ENCODE data around the gene CTRB1. TPM values are rescaled to one million over a fixed set of nuclear protein-coding genes. Genes with fewer than 3 reads are reported as not detected.

CTRB1 gene
- total RNA-seq, 4 donors from 2014 or later: not detected

GRCh38 chr16:75252049-75252864 is 33.5 kb downstream of the CTRB1 start:
- Histone ChIP-seq H3K4me3 (peak overlapping the region in 3 of 4 donors; percentile 44 to 88 (median 77)), H3K9me3 (no peaks in the 10 kb centered on the region), H3K27ac (peak overlapping the region; percentile 18 to 97 (median 76)), H3K4me1 (peaks cover 7 to 66% (median 10%) of the 10 kb centered on the region in 4 donors), H3K27me3 (no peaks in the 10 kb centered on the region), H3K36me3 (peaks cover 0 to 4% (median 0%) of the 10 kb centered on the region in 3 donors)
- no peak for TF ChIP-seq POLR2A (IDR thresholded peaks at IDR 0.05)
- no peak for TF ChIP-seq CTCF (IDR thresholded peaks at IDR 0.05)
- no peak for DNase-seq

GRCh38 chr16:75252946-75253911 is 34.4 kb downstream of the CTRB1 start:
- DNase-seq: no peak
- peak overlapping the region; percentile 18 to 97 (median 76) for H3K27ac ChIP-seq
- peaks cover 7 to 66% (median 10%) of the 10 kb centered on the region in 4 donors for H3K4me1 ChIP-seq

GRCh38 chr16:75254359-75254837 is 35.6 kb downstream of the CTRB1 start:
- Histone ChIP-seq H3K36me3 (no peaks in the 10 kb centered on the region), H3K4me1 (peaks cover 3 to 65% (median 10%) of the 10 kb centered on the region in 4 donors), H3K27me3 (no peaks in the 10 kb centered on the region), H3K27ac (peak overlapping the region in 2 of 4 donors; percentile 2 to 53), H3K9me3 (no peaks in the 10 kb centered on the region), H3K4me3 (no peak overlapping the region)
- peak in 1 of 3 donors; percentile 54 for DNase-seq
- TF ChIP-seq POLR2A (IDR thresholded peaks at IDR 0.05): no peak
- TF ChIP-seq CTCF (IDR thresholded peaks at IDR 0.05): no peak

More at GRCh38 chr16:75252946-75253911, 34.4 kb downstream of the CTRB1 start:
- Histone ChIP-seq H3K27me3 (no peaks in the 10 kb centered on the region), H3K9me3 (no peaks in the 10 kb centered on the region), H3K36me3 (peaks cover 0 to 4% (median 0%) of the 10 kb centered on the region in 3 donors), H3K4me3 (no peak overlapping the region)
- TF ChIP-seq POLR2A (IDR thresholded peaks at IDR 0.05): no peak
- TF ChIP-seq CTCF (IDR thresholded peaks at IDR 0.05): no peak

GRCh38 chr16:75256059-75256571 is 37.3 kb downstream of the CTRB1 start:
- Histone ChIP-seq H3K9me3 (no peaks in the 10 kb centered on the region), H3K27ac (peak overlapping the region in 2 of 4 donors; percentile 36 to 59), H3K4me1 (peaks cover 2 to 60% (median 6%) of the 10 kb centered on the region in 4 donors), H3K36me3 (no peaks in the 10 kb centered on the region), H3K4me3 (no peak overlapping the region), H3K27me3 (no peaks in the 10 kb centered on the region)
- TF ChIP-seq POLR2A (IDR thresholded peaks at IDR 0.05) (no peak), CTCF (IDR thresholded peaks at IDR 0.05) (no peak)
- no peak for DNase-seq

All from Peyer's patch (tissue), 4 donors.